HUES48 (cell line): Measurements from ENCODE around the gene ZFP14.
"Not testable (repeated sequence)": the region's sequence is repeated elsewhere in the genome, so short reads cannot be mapped to it uniquely, and the experiment has no call there.

ENCODE experiments used
- H3K27ac ChIP-seq: one replicate; pipeline ENCODE4 v1.7.0; 2013; ENCODE audit warnings: low read depth, low read length, inconsistent platforms
- H3K27me3 ChIP-seq: 2 replicates; pipeline ENCODE4 v1.6.1; 2013; ENCODE audit warnings: mild to moderate bottlenecking, low read length; ENCODE audit not compliant: control insufficient read depth, insufficient read depth
- H3K36me3 ChIP-seq: 2 replicates; pipeline ENCODE4 v1.6.1; 2013; ENCODE audit warnings: low read length; ENCODE audit not compliant: control insufficient read depth, insufficient read depth
- H3K4me1 ChIP-seq: 2 replicates; pipeline ENCODE4 v1.6.1; 2013; ENCODE audit warnings: mild to moderate bottlenecking, low read length; ENCODE audit not compliant: control insufficient read depth, insufficient read depth
- H3K4me3 ChIP-seq: 2 replicates; pipeline ENCODE4 v1.5.1; 2013; ENCODE audit warnings: mild to moderate bottlenecking, low read depth, low read length
- H3K9ac ChIP-seq: 2 replicates; pipeline ENCODE4 v1.6.1; 2013; ENCODE audit warnings: mild to moderate bottlenecking, low read depth, low read length, moderate library complexity
- H3K9me3 ChIP-seq: 2 replicates; pipeline ENCODE4 v1.6.1; 2013; ENCODE audit warnings: low read length; ENCODE audit not compliant: control insufficient read depth, insufficient read depth

The ZFP14 gene

GRCh38 chr19:36330216-36330615 is 48.8 kb downstream of the ZFP14 start:
- H3K9me3 ChIP-seq = no peaks in the 10 kb centered on the region
- H3K9ac ChIP-seq = peak overlapping the region; percentile 96; the same call in 1 of the 2 replicates
- peaks cover 53% of the 10 kb centered on the region for H3K36me3 ChIP-seq
- no peak overlapping the region for H3K27ac ChIP-seq
- 0 out of 2 replicates have a peak, but pooled peaks cover 3% of the 10 kb centered on the region for H3K4me1 ChIP-seq
- H3K4me3 ChIP-seq = peak overlapping the region; percentile 93
- no peaks in the 10 kb centered on the region for H3K27me3 ChIP-seq

- not testable (repeated sequence) for H3K9me3 ChIP-seq, H3K27me3 ChIP-seq, H3K4me1 ChIP-seq, H3K27ac ChIP-seq, H3K9ac ChIP-seq
- H3K4me3 ChIP-seq = peak overlapping the region; percentile 93
- peaks cover 60% of the 10 kb centered on the region for H3K36me3 ChIP-seq
Measured at GRCh38 chr19:36329534-36329933, 49.5 kb downstream of the ZFP14 start.

- H3K27ac ChIP-seq, H3K9ac ChIP-seq, H3K9me3 ChIP-seq, H3K4me3 ChIP-seq, H3K27me3 ChIP-seq, H3K4me1 ChIP-seq: not testable (repeated sequence)
- peaks cover 82% of the 10 kb centered on the region for H3K36me3 ChIP-seq
Measured at GRCh38 chr19:36326649-36327048, 52.4 kb downstream of the ZFP14 start.

GRCh38 chr19:36315164-36315563 is 63.8 kb downstream of the ZFP14 start:
- not testable (repeated sequence) for H3K9me3 ChIP-seq, H3K4me1 ChIP-seq, H3K4me3 ChIP-seq, H3K27ac ChIP-seq, H3K27me3 ChIP-seq, H3K9ac ChIP-seq
- peaks cover 34% of the 10 kb centered on the region for H3K36me3 ChIP-seq

- H3K4me1 ChIP-seq, H3K27me3 ChIP-seq, H3K27ac ChIP-seq, H3K9me3 ChIP-seq, H3K4me3 ChIP-seq, H3K9ac ChIP-seq: not testable (repeated sequence)
- peaks cover 26% of the 10 kb centered on the region for H3K36me3 ChIP-seq
Measured at GRCh38 chr19:36314053-36314452, 64.9 kb downstream of the ZFP14 start.

- H3K9me3 ChIP-seq, H3K27me3 ChIP-seq, H3K4me1 ChIP-seq, H3K4me3 ChIP-seq, H3K9ac ChIP-seq, H3K27ac ChIP-seq: not testable (repeated sequence)
- H3K36me3 ChIP-seq = peaks cover 13% of the 10 kb centered on the region
Measured at GRCh38 chr19:36311098-36311760, 67.8 kb downstream of the ZFP14 start.

GRCh38 chr19:36310416-36310990 is 68.5 kb downstream of the ZFP14 start:
- not testable (repeated sequence) for H3K9ac ChIP-seq, H3K4me3 ChIP-seq, H3K27ac ChIP-seq, H3K4me1 ChIP-seq, H3K27me3 ChIP-seq, H3K9me3 ChIP-seq
- peaks cover 11% of the 10 kb centered on the region for H3K36me3 ChIP-seq

GRCh38 chr19:36309759-36310158 is 69.2 kb downstream of the ZFP14 start:
- not testable (repeated sequence) for H3K4me1 ChIP-seq, H3K27me3 ChIP-seq, H3K9ac ChIP-seq, H3K27ac ChIP-seq, H3K4me3 ChIP-seq, H3K36me3 ChIP-seq, H3K9me3 ChIP-seq

GRCh38 chr19:36309309-36309708 is 69.7 kb downstream of the ZFP14 start:
- H3K4me3 ChIP-seq, H3K9me3 ChIP-seq, H3K27me3 ChIP-seq, H3K36me3 ChIP-seq, H3K9ac ChIP-seq, H3K27ac ChIP-seq, H3K4me1 ChIP-seq: not testable (repeated sequence)

- not testable (repeated sequence) for H3K4me1 ChIP-seq, H3K27ac ChIP-seq, H3K4me3 ChIP-seq, H3K36me3 ChIP-seq, H3K9me3 ChIP-seq, H3K9ac ChIP-seq, H3K27me3 ChIP-seq
Measured at GRCh38 chr19:36292317-36292716, 86.7 kb downstream of the ZFP14 start.
